GM12873 (cell line): ENCODE data around the gene DNAJC27.

Source experiments
- CTCF ChIP-seq: IDR thresholded peaks from 2 replicates; pipeline ENCODE4 v1.5.1; 2012; ENCODE audit warnings: low read depth, mild to moderate bottlenecking, moderate library complexity, low read length, control low read depth; ENCODE audit not compliant: insufficient read depth; ENCODE audit errors: missing control alignments

DNAJC27 gene

GRCh38 chr2:24932715-24933114 is 39.0 kb downstream of the DNAJC27 start:
- TF ChIP-seq CTCF: no peak

- TF ChIP-seq CTCF: no peak
Measured at GRCh38 chr2:24930768-24931167, 41.0 kb downstream of the DNAJC27 start.

- no peak for TF ChIP-seq CTCF
Measured at GRCh38 chr2:24929230-24929629, 42.5 kb downstream of the DNAJC27 start.

GRCh38 chr2:24928036-24928435 is 43.7 kb downstream of the DNAJC27 start:
- no peak for TF ChIP-seq CTCF

GRCh38 chr2:24926602-24927252 is 45.0 kb downstream of the DNAJC27 start:
- TF ChIP-seq CTCF: no peak

- TF ChIP-seq CTCF: no peak
Measured at GRCh38 chr2:24926220-24926601, 45.5 kb downstream of the DNAJC27 start.

GRCh38 chr2:24925815-24926214 is 45.9 kb downstream of the DNAJC27 start:
- no peak for TF ChIP-seq CTCF
